ENCODE measurements around the gene NRXN3. TPM values are rescaled to one million over a fixed set of nuclear protein-coding genes. Genes with fewer than 3 reads are reported as not detected.

The NRXN3 gene
- total RNA-seq, 4 donors from 2014 or later = 4.1 to 11.9 (median 5.8) TPM

DNA sequence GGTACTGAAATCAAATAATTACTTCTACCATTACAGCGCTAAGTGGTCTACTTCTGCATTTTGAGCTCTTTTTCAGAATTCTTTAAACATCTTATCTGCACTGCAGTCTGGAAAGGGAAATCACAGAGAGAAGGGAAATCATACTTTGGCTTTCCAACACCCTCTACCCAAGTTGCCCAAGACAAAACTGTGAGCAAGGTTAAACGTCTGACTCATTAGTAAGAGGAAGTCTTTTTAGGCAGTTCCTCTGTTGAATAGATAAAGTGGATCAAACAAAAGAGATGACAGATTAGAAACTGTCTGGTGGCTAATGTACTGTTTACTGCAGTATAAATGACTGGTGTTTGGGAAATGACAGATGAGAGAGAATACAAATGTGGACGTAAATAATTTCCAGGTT, 858.1 kb downstream of the NRXN3 start:
- Histone ChIP-seq H3K4me3 (no peak overlapping the region), H3K4me1 (no peaks in the 10 kb centered on the region), H3K9me3 (no peaks in the 10 kb centered on the region), H3K27ac (no peak overlapping the region), H3K27me3 (no peaks in the 10 kb centered on the region), H3K36me3 (no peaks in the 10 kb centered on the region)
- TF ChIP-seq EP300 (IDR thresholded peaks at IDR 0.05; ENCODE audit: low read depth) = no peak
- TF ChIP-seq, protein P1, sequence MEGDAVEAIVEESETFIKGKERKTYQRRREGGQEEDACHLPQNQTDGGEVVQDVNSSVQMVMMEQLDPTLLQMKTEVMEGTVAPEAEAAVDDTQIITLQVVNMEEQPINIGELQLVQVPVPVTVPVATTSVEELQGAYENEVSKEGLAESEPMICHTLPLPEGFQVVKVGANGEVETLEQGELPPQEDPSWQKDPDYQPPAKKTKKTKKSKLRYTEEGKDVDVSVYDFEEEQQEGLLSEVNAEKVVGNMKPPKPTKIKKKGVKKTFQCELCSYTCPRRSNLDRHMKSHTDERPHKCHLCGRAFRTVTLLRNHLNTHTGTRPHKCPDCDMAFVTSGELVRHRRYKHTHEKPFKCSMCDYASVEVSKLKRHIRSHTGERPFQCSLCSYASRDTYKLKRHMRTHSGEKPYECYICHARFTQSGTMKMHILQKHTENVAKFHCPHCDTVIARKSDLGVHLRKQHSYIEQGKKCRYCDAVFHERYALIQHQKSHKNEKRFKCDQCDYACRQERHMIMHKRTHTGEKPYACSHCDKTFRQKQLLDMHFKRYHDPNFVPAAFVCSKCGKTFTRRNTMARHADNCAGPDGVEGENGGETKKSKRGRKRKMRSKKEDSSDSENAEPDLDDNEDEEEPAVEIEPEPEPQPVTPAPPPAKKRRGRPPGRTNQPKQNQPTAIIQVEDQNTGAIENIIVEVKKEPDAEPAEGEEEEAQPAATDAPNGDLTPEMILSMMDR (IDR thresholded peaks at IDR 0.05) = no peak
- no peak for TF ChIP-seq POLR2AphosphoS5 (IDR thresholded peaks at IDR 0.05)
- TF ChIP-seq POLR2A (IDR thresholded peaks at IDR 0.05) = no peak
- intact Hi-C loops (cut with DNase I; ENCODE audit: low total_unique reads) (no loop called here), in situ Hi-C loops (cut with MboI; ENCODE audit: low pct_ligation_motif_present in 1 of 4, low pct_unique_long_range_greater_than_20kb in 1 of 4, low sequenced_read_pairs in 3 of 4) (no loop called here)
- DNase-seq = no peak
- WGBS, 2 donors (ENCODE audit: low coverage in 1 of 2) = 56 to 65% methylated on average over 3 of the region's 3 CpGs

DNA sequence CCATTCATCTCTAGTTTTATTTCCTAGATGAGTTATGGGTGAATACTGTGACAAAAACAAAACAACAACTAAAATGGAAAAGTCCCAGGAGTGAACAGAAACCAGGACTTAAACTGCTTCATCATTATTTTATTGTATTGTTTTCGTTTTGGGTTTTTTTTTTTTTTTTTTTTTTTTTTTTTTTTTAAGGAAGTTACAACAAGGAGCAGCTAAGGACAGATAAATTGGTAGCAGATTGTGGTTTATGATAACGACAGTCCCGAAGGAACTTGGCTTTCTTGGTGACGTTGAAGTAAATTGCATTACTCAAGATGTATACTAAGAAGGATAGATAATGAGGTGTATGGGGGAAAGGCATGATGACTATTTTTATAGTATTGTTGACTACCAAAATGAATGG, 866.3 kb downstream of the NRXN3 start:
- 57 to 84% methylated on average over 4 of the region's 4 CpGs for WGBS, 2 donors (ENCODE audit: low coverage in 1 of 2)
- in situ Hi-C loops (cut with MboI; ENCODE audit: low pct_ligation_motif_present in 1 of 4, low pct_unique_long_range_greater_than_20kb in 1 of 4, low sequenced_read_pairs in 3 of 4) (no loop called here), intact Hi-C loops (cut with DNase I; ENCODE audit: low total_unique reads) (no loop called here)
- no peak overlapping the region for H3K4me3 ChIP-seq
- TF ChIP-seq POLR2AphosphoS5 (IDR thresholded peaks at IDR 0.05) (no peak), EP300 (IDR thresholded peaks at IDR 0.05; ENCODE audit: low read depth) (no peak), POLR2A (IDR thresholded peaks at IDR 0.05) (no peak)
- TF ChIP-seq, protein P1 (IDR thresholded peaks at IDR 0.05) = no peak
- no peaks in the 10 kb centered on the region for H3K9me3 ChIP-seq
- no peaks in the 10 kb centered on the region for H3K27me3 ChIP-seq
- no peak for DNase-seq
- H3K27ac ChIP-seq = no peak overlapping the region
- no peaks in the 10 kb centered on the region for H3K36me3 ChIP-seq
- H3K4me1 ChIP-seq = no peaks in the 10 kb centered on the region

- H3K36me3 ChIP-seq = no peaks in the 10 kb centered on the region
- TF ChIP-seq, protein P1 (IDR thresholded peaks at IDR 0.05) = no peak
- TF ChIP-seq POLR2A (IDR thresholded peaks at IDR 0.05) (no peak), EP300 (IDR thresholded peaks at IDR 0.05; ENCODE audit: low read depth) (no peak), POLR2AphosphoS5 (IDR thresholded peaks at IDR 0.05) (no peak)
- no peak overlapping the region for H3K27ac ChIP-seq
- in situ Hi-C loops (cut with MboI; ENCODE audit: low pct_ligation_motif_present in 1 of 4, low pct_unique_long_range_greater_than_20kb in 1 of 4, low sequenced_read_pairs in 3 of 4) (no loop called here), intact Hi-C loops (cut with DNase I; ENCODE audit: low total_unique reads) (no loop called here)
- no peaks in the 10 kb centered on the region for H3K9me3 ChIP-seq
- H3K4me1 ChIP-seq = no peaks in the 10 kb centered on the region
- 93 to 100% methylated on average over 1 to 3 of the region's 3 CpGs for WGBS, 2 donors (ENCODE audit: low coverage in 1 of 2)
- no peaks in the 10 kb centered on the region for H3K27me3 ChIP-seq
- no peak overlapping the region for H3K4me3 ChIP-seq
- DNase-seq = no peak
These were observed 866.9 kb downstream of the NRXN3 start for GRCh38 chr14:79037106-79037505.

GRCh38 chr14:79037593-79037992, 867.4 kb downstream of the NRXN3 start:
- Histone ChIP-seq H3K4me3 (no peak overlapping the region), H3K27ac (no peak overlapping the region), H3K9me3 (no peaks in the 10 kb centered on the region), H3K27me3 (no peaks in the 10 kb centered on the region), H3K36me3 (no peaks in the 10 kb centered on the region), H3K4me1 (no peaks in the 10 kb centered on the region)
- 29 to 48% methylated on average over 4 to 7 of the region's 7 CpGs for WGBS, 2 donors (ENCODE audit: low coverage in 1 of 2)
- no peak for DNase-seq
- in situ Hi-C loops (cut with MboI; ENCODE audit: low pct_ligation_motif_present in 1 of 4, low pct_unique_long_range_greater_than_20kb in 1 of 4, low sequenced_read_pairs in 3 of 4) (no loop called here), intact Hi-C loops (cut with DNase I; ENCODE audit: low total_unique reads) (no loop called here)
- TF ChIP-seq, protein P1 (IDR thresholded peaks at IDR 0.05) = no peak
- TF ChIP-seq EP300 (IDR thresholded peaks at IDR 0.05; ENCODE audit: low read depth) = no peak
- no peak for TF ChIP-seq POLR2AphosphoS5 (IDR thresholded peaks at IDR 0.05)
- TF ChIP-seq POLR2A (IDR thresholded peaks at IDR 0.05) = no peak
